GM12891 (cell line): Measurements from ENCODE around the gene IDH3G.

Experiments
- POLR2A ChIP-seq: IDR thresholded peaks from 2 replicates; pipeline ENCODE4 v1.6.1; 2011; ENCODE audit warnings: low read depth, low read length, control low read depth
- POLR2AphosphoS5 ChIP-seq: IDR thresholded peaks from 2 replicates; pipeline ENCODE4 v1.6.1; 2011; ENCODE audit warnings: low read depth, low read length, control low read depth
- SPI1 ChIP-seq: IDR thresholded peaks from 2 replicates; pipeline ENCODE4 v1.6.1; 2011; ENCODE audit warnings: low read depth, low read length, control low read depth
- TAF1 ChIP-seq: IDR thresholded peaks from 2 replicates; pipeline ENCODE4 v1.6.1; 2011; ENCODE audit warnings: low read depth, low read length, control low read depth

GRCh38 chrX:153746359-153746758 lies 47.8 kb downstream of the IDH3G start:
- TF ChIP-seq POLR2A (no peak), POLR2AphosphoS5 (no peak), TAF1 (no peak), SPI1 (no peak)
